IMR-90 (cell line): ENCODE data around the gene FERD3L. TPM values are rescaled to one million over a fixed set of nuclear protein-coding genes. Genes with fewer than 3 reads are reported as not detected.

Experiments used
- ATAC-seq: fragments of 200-7000 bp; cut with Tn5 transposase; 2 replicates; pipeline ENCODE4 v1.9.1; 2020; ENCODE audit warnings: low read depth, mild to moderate bottlenecking, moderate library complexity
- BruUV-seq: library from RNA; stranded (reverse); fragments of 400-500 nt; replicated peaks from 2 replicates; lab custom pipeline; 2021; lab: Mats Ljungman, UMichigan
- CTCF ChIA-PET: fragments of 300-600 bp; formaldehyde crosslinking; extraction: SDS; loops from one replicate; lab custom pipeline; 2021; ENCODE audit warnings: antibody characterized with exemption; lab: Yijun Ruan, JAX
- POLR2A ChIA-PET: fragments of 300-600 bp; sonication (Branson Sonifier 250); formaldehyde crosslinking; loops from one replicate; lab custom pipeline; 2022; ENCODE audit warnings: antibody characterized with exemption; ENCODE audit not compliant: unreplicated experiment; lab: Charles Lee
- DNase-seq: peaks from one replicate; pipeline ENCODE4 v3.0.0; 2013
- H2AFZ ChIP-seq: replicated peaks from 2 replicates; pipeline ENCODE3; 2013; ENCODE audit warnings: low read length, mild to moderate bottlenecking; ENCODE audit not compliant: poor library complexity
- H2AK5ac ChIP-seq: 2 replicates; pipeline ENCODE4 v1.6.1; 2013; ENCODE audit warnings: low read depth, low read length, inconsistent platforms
- H2AK9ac ChIP-seq: replicated peaks from 2 replicates; pipeline ENCODE3; 2013; ENCODE audit warnings: mild to moderate bottlenecking, low read depth, low read length, moderate library complexity; ENCODE audit not compliant: poor library complexity
- H2BK120ac ChIP-seq: 2 replicates; pipeline ENCODE4 v1.6.1; 2013; ENCODE audit warnings: low read depth, low read length, inconsistent platforms
- H2BK15ac ChIP-seq: 3 replicates; pipeline ENCODE4 v1.6.1; 2013; ENCODE audit warnings: low read depth, low read length, inconsistent platforms
- H2BK20ac ChIP-seq: 2 replicates; pipeline ENCODE4 v1.6.1; 2013; ENCODE audit warnings: low read depth, mild to moderate bottlenecking, inconsistent platforms, low read length, moderate library complexity
- H2BK5ac ChIP-seq: 2 replicates; pipeline ENCODE4 v1.6.1; 2013; ENCODE audit warnings: mild to moderate bottlenecking, low read depth, low read length, inconsistent platforms; ENCODE audit not compliant: poor library complexity, severe bottlenecking
- H3K14ac ChIP-seq: replicated peaks from 2 replicates; pipeline ENCODE4 v1.6.1; 2013; ENCODE audit warnings: low read depth, low read length, inconsistent platforms
- H3K18ac ChIP-seq: 2 replicates; pipeline ENCODE4 v1.6.1; 2013; ENCODE audit warnings: low read depth, low read length, control low read depth
- H3K23ac ChIP-seq: 2 replicates; pipeline ENCODE4 v1.6.1; 2013; ENCODE audit warnings: low read depth, low read length, inconsistent platforms
- H3K27ac ChIP-seq: 2 replicates; pipeline ENCODE4 v1.5.1; 2013; ENCODE audit warnings: mild to moderate bottlenecking, control low read depth, low read length; ENCODE audit not compliant: insufficient read depth
- H3K27me3 ChIP-seq: 2 replicates; pipeline ENCODE4 v1.6.1; 2013; ENCODE audit warnings: low read length; ENCODE audit not compliant: control insufficient read depth, insufficient read depth
- H3K36me3 ChIP-seq: 2 replicates; pipeline ENCODE4 v1.6.1; 2013; ENCODE audit warnings: low read length, mixed read lengths; ENCODE audit not compliant: control insufficient read depth, insufficient read depth
- H3K4ac ChIP-seq: 2 replicates; pipeline ENCODE4 v1.6.1; 2013; ENCODE audit warnings: low read depth, low read length, inconsistent platforms
- H3K4me1 ChIP-seq: 2 replicates; pipeline ENCODE4 v1.6.1; 2013; ENCODE audit warnings: low read length, mixed read lengths; ENCODE audit not compliant: control insufficient read depth, insufficient read depth
- H3K4me2 ChIP-seq: 2 replicates; pipeline ENCODE4 v1.6.1; 2013; ENCODE audit warnings: low read depth, mild to moderate bottlenecking, control low read depth, low read length, moderate library complexity
- H3K4me3 ChIP-seq: 2 replicates; pipeline ENCODE4 v1.5.1; 2013; ENCODE audit warnings: low read depth, mild to moderate bottlenecking, control low read depth, low read length, moderate library complexity; ENCODE audit not compliant: insufficient read depth
- H3K56ac ChIP-seq: 2 replicates; pipeline ENCODE4 v1.6.1; 2013; ENCODE audit warnings: low read length, inconsistent platforms; ENCODE audit not compliant: insufficient read depth; ENCODE audit errors: extremely low read depth
- H3K79me1 ChIP-seq, 2 experiments: 2 replicates each; pipeline ENCODE4 v1.6.1; 2013; ENCODE audit warnings: low read length in 2 of 2, inconsistent platforms in 1 of 2, low read depth in 1 of 2
- H3K9ac ChIP-seq: 2 replicates; pipeline ENCODE4 v1.6.1; 2013; ENCODE audit warnings: low read depth, low read length, control low read depth
- H3K9me1 ChIP-seq: 2 replicates; pipeline ENCODE4 v1.6.1; 2013; ENCODE audit warnings: low read length, inconsistent platforms; ENCODE audit not compliant: insufficient read depth
- H3K9me3 ChIP-seq: 2 replicates; pipeline ENCODE4 v1.6.1; 2013; ENCODE audit warnings: low read length; ENCODE audit not compliant: control insufficient read depth, insufficient read depth
- H4K20me1 ChIP-seq: 2 replicates; pipeline ENCODE4 v1.6.1; 2013; ENCODE audit warnings: low read length, inconsistent platforms; ENCODE audit not compliant: insufficient read depth
- H4K5ac ChIP-seq: 2 replicates; pipeline ENCODE4 v1.6.1; 2013; ENCODE audit warnings: mild to moderate bottlenecking, low read depth, low read length, control low read depth
- H4K8ac ChIP-seq, 2 experiments: 2 replicates each; pipeline ENCODE4 v1.6.1; 2013; ENCODE audit warnings: low read depth in 2 of 2, low read length in 2 of 2, control low read depth in 1 of 2, inconsistent platforms in 1 of 2
- H4K91ac ChIP-seq: 2 replicates; pipeline ENCODE4 v1.6.1; 2013; ENCODE audit warnings: low read depth, low read length, inconsistent platforms; ENCODE audit not compliant: insufficient read depth
- BHLHE40 ChIP-seq: fragments of 150-350 bp; IDR thresholded peaks from 2 replicates; pipeline ENCODE4 v1.6.1; 2016; ENCODE audit warnings: mild to moderate bottlenecking, low read depth, low read length
- CEBPB ChIP-seq: IDR thresholded peaks from 2 replicates; pipeline ENCODE4 v1.6.1; 2012; ENCODE audit warnings: low read depth, low read length, improper control_type of control experiment
- CHD1 ChIP-seq: IDR thresholded peaks from 2 replicates; pipeline ENCODE4 v1.6.1; 2012; ENCODE audit warnings: low read depth, low read length, improper control_type of control experiment
- CTCF ChIP-seq: conservative IDR thresholded peaks from 2 replicates; pipeline ENCODE4 v1.5.1; 2012; ENCODE audit warnings: mild to moderate bottlenecking, low read depth, low read length, improper control_type of control experiment
- ELK1 ChIP-seq: fragments of 150-350 bp; IDR thresholded peaks from 2 replicates; pipeline ENCODE4 v1.6.1; 2016; ENCODE audit warnings: low read depth, mild to moderate bottlenecking, low read length, moderate library complexity, borderline replicate concordance
- FOS ChIP-seq: fragments of 150-350 bp; IDR thresholded peaks from 2 replicates; pipeline ENCODE4 v1.6.1; 2016; ENCODE audit warnings: low read depth, low read length
- MAFK ChIP-seq: IDR thresholded peaks from 2 replicates; pipeline ENCODE4 v1.6.1; 2012; ENCODE audit warnings: low read depth, low read length, improper control_type of control experiment
- MAZ ChIP-seq: IDR thresholded peaks from 2 replicates; pipeline ENCODE4 v1.6.1; 2012; ENCODE audit warnings: low read depth, mild to moderate bottlenecking, low read length, improper control_type of control experiment, moderate library complexity, borderline replicate concordance
- MXI1 ChIP-seq: IDR thresholded peaks from 2 replicates; pipeline ENCODE4 v1.6.1; 2012; ENCODE audit warnings: low read depth, mild to moderate bottlenecking, low read length, moderate library complexity, borderline replicate concordance
- NFE2L2 ChIP-seq: fragments of 150-350 bp; IDR thresholded peaks from 2 replicates; pipeline ENCODE4 v1.6.1; 2016; ENCODE audit warnings: low read depth, mild to moderate bottlenecking, low read length
- POLR2A ChIP-seq: IDR thresholded peaks from 2 replicates; pipeline ENCODE4 v1.6.1; 2012; ENCODE audit warnings: mild to moderate bottlenecking, low read depth, low read length
- RAD21 ChIP-seq: IDR thresholded peaks from 2 replicates; pipeline ENCODE4 v1.6.1; 2012; ENCODE audit warnings: low read length, improper control_type of control experiment
- RCOR1 ChIP-seq: IDR thresholded peaks from 2 replicates; pipeline ENCODE4 v1.6.1; 2012; ENCODE audit warnings: mild to moderate bottlenecking, low read length, improper control_type of control experiment; ENCODE audit not compliant: insufficient replicate concordance
- RFX5 ChIP-seq: IDR thresholded peaks from 2 replicates; pipeline ENCODE4 v1.8.0; 2012; ENCODE audit warnings: low read depth, mild to moderate bottlenecking, low read length, moderate library complexity
- SMC3 ChIP-seq: fragments of 150-350 bp; IDR thresholded peaks from 2 replicates; pipeline ENCODE4 v1.6.1; 2016; ENCODE audit warnings: low read depth, mild to moderate bottlenecking, antibody characterized with exemption, low read length, moderate library complexity
- WGBS, 2 experiments: methylation state at CpG; one replicate each; pipeline versions ENCODE4 v1.1.5 to v1.1.7; 2013; ENCODE audit warnings: missing lambda C conversion rate in 2 of 2; ENCODE audit not compliant: insufficient read length in 1 of 2; ENCODE audit errors: extremely low coverage in 2 of 2; 5-methylcytosine and 5-hydroxymethylcytosine counted together
- dilution Hi-C: fragments of 300-500 bp; cut with HindIII; formaldehyde crosslinking; loops from one replicate; pipeline ENCODE4 v1.14.3; 2018; ENCODE audit warnings: low sequenced_read_pairs; ENCODE audit not compliant: unreplicated experiment
- in situ Hi-C: fragments of 300-500 bp; cut with MboI; formaldehyde crosslinking; loops from 3 replicates; pipeline ENCODE4 v1.14.3; 2019; ENCODE audit warnings: low sequenced_read_pairs, inconsistent platforms, mixed read lengths
- intact Hi-C: fragments of 100-400 bp; cut with micrococcal nuclease; formaldehyde crosslinking; loops from 2 replicates; pipeline ENCODE4 v1.10.0; 2022
- polyA plus RNA-seq, 3 experiments: library from polyadenylated mRNA; depleted of rRNA; stranded (reverse); fragments of >200 nt; gene quantifications; 2 replicates each; pipeline ENCODE4 v1.2.3, GENCODE V29; 2012; ENCODE audit warnings: low replicate concordance in 1 of 3
- total RNA-seq: library from RNA; depleted of rRNA; stranded (reverse); fragments of >200 nt; gene quantifications from 2 replicates; pipeline ENCODE4 v1.2.3, GENCODE V29; 2012
- TF ChIP-seq, protein P1 (sequence below): fragments of 150-350 bp; IDR thresholded peaks from 2 replicates; pipeline ENCODE4 v1.6.1; 2017; ENCODE audit warnings: mild to moderate bottlenecking, antibody characterized with exemption, low read length, low read depth

FERD3L gene
- total and polyA plus RNA-seq, 2 of the 4 experiments (the other 2 are of a cell fraction) = not detected

GRCh38 chr7:19128856-19129255, 16.4 kb downstream of the FERD3L start:
- H3K23ac ChIP-seq = no peak overlapping the region
- H2BK15ac ChIP-seq = no peak overlapping the region
- no peak overlapping the region for H2BK5ac ChIP-seq
- no peak overlapping the region for H2BK20ac ChIP-seq
- H3K79me1 ChIP-seq = no peaks in the 10 kb centered on the region
- ChIA-PET POLR2A (interaction anchor here (0.6 kb wide), 1 partner anchor 363 kb away, joined by 10 read pairs; no protein-coding TSS in a partner anchor), CTCF (interaction anchor here (1.0 to 1.2 kb wide), 2 partner anchors 12 to 276 kb away, joined by 4 to 5 read pairs; no protein-coding TSS in a partner anchor)
- no peaks in the 10 kb centered on the region for H3K4me1 ChIP-seq
- H3K4me3 ChIP-seq = no peak overlapping the region
- no peak overlapping the region for H3K9ac ChIP-seq
- H3K27me3 ChIP-seq = peaks cover 2% of the 10 kb centered on the region; the same call in 1 of the 2 replicates
- H3K4me2 ChIP-seq = no peak overlapping the region
- no peak overlapping the region for H3K4ac ChIP-seq
- H3K9me3 ChIP-seq = no peaks in the 10 kb centered on the region
- no peaks in the 10 kb centered on the region for H4K20me1 ChIP-seq
- dilution Hi-C loops = no loop called here
- no peak overlapping the region; the same call in 1 of the 2 replicates for H2BK120ac ChIP-seq
- ATAC-seq (peak; percentile 80), DNase-seq (peak; percentile 34)
- H3K36me3 ChIP-seq = no peaks in the 10 kb centered on the region
- H4K8ac ChIP-seq = no peak overlapping the region
- no peak overlapping the region for H3K56ac ChIP-seq
- TF ChIP-seq CTCF (no peak), SMC3 (no peak), ELK1 (no peak), MAZ (no peak), NFE2L2 (no peak), RCOR1 (no peak), RFX5 (no peak), CEBPB (no peak), BHLHE40 (no peak), CHD1 (no peak), POLR2A (no peak), RAD21 (no peak), FOS (no peak), MAFK (no peak), MXI1 (no peak)
- TF ChIP-seq, protein P1, sequence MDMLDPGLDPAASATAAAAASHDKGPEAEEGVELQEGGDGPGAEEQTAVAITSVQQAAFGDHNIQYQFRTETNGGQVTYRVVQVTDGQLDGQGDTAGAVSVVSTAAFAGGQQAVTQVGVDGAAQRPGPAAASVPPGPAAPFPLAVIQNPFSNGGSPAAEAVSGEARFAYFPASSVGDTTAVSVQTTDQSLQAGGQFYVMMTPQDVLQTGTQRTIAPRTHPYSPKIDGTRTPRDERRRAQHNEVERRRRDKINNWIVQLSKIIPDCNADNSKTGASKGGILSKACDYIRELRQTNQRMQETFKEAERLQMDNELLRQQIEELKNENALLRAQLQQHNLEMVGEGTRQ = no peak
- H3K14ac ChIP-seq = no peak overlapping the region
- no peak overlapping the region for H4K91ac ChIP-seq
- no TSS peak for BruUV-seq
- intact Hi-C loops = no loop called here
- H2AK9ac ChIP-seq = no peak overlapping the region
- no peak overlapping the region for H3K27ac ChIP-seq
- H3K9me1 ChIP-seq = no peaks in the 10 kb centered on the region
- no peak overlapping the region for H2AFZ ChIP-seq
- H2AK5ac ChIP-seq = no peak overlapping the region
- in situ Hi-C loops = no loop called here
- no CpG with 5 or more reads among the region's 1 CpG for WGBS, 2 experiments
- H3K18ac ChIP-seq = no peak overlapping the region
- H4K5ac ChIP-seq = no peak overlapping the region
